SK-N-SH (cell line): ENCODE results near the gene MTHFD1L. TPM values are rescaled to one million over a fixed set of nuclear protein-coding genes. Genes with fewer than 3 reads are reported as not detected.

ENCODE experiments used
- CTCF ChIA-PET: fragments of 300-600, 350-600 bp; formaldehyde crosslinking; extraction: SDS; loops from one replicate; lab custom pipeline; 2021; lab: Yijun Ruan, JAX
- POLR2A ChIA-PET: fragments of 350-600 bp; sonication (Branson Sonifier 250); formaldehyde crosslinking; extraction: SDS; loops from one replicate; lab custom pipeline; 2020; ENCODE audit warnings: antibody characterized with exemption, inconsistent platforms; lab: Yijun Ruan, JAX
- DNase-seq: peaks from one replicate; pipeline ENCODE4 v3.0.0; 2012
- H2AFZ ChIP-seq: fragments of 200-600 bp; sonication (generic); 2 replicates; pipeline ENCODE4 v1.8.1; 2016; ENCODE audit warnings: antibody characterized with exemption, mild to moderate bottlenecking, low read depth
- H3F3A ChIP-seq: fragments of 200-600 bp; sonication (generic); replicated peaks from 2 replicates; pipeline ENCODE3; 2016; ENCODE audit warnings: antibody characterized with exemption, mild to moderate bottlenecking; ENCODE audit not compliant: insufficient read depth
- H3K27ac ChIP-seq, 2 experiments: fragments of 200-500 bp in 1 of 2; fragments of 200-600 bp in 1 of 2; sonication (Bioruptor generic) in 1 of 2; sonication (generic), shearing (Covaris generic) in 1 of 2; 2 replicates each; pipeline versions ENCODE4 v1.5.1 to v1.6.1; 2014 to 2016; ENCODE audit warnings: low read depth in 2 of 2, inconsistent platforms in 1 of 2, low read length in 1 of 2, mild to moderate bottlenecking in 1 of 2, mixed read lengths in 1 of 2
- H3K27me3 ChIP-seq: fragments of 200-600 bp; sonication (generic), shearing (Covaris generic); 2 replicates; pipeline ENCODE4 v1.6.1; 2016; ENCODE audit warnings: mixed run types; ENCODE audit not compliant: insufficient read depth
- H3K36me3 ChIP-seq, 2 experiments: fragments of 200-500 bp in 1 of 2; fragments of 200-600 bp in 1 of 2; sonication (Bioruptor generic) in 1 of 2; sonication (generic) in 1 of 2; replicated peaks in 1 of 2; 2 replicates each; pipeline versions ENCODE3 to v1.5.1; 2014 to 2016; ENCODE audit warnings: low read length in 1 of 2, mild to moderate bottlenecking in 1 of 2; ENCODE audit not compliant: insufficient read depth in 2 of 2, control insufficient read depth in 1 of 2
- H3K4me1 ChIP-seq, 2 experiments: fragments of 200-500 bp in 1 of 2; fragments of 200-600 bp in 1 of 2; sonication (Bioruptor generic) in 1 of 2; sonication (generic), shearing (Covaris generic) in 1 of 2; 2 replicates each; pipeline versions ENCODE4 v1.5.1 to v1.6.1; 2014 to 2016; ENCODE audit warnings: low read depth in 1 of 2, low read length in 1 of 2, mixed run types in 1 of 2; ENCODE audit not compliant: insufficient read depth in 2 of 2, control insufficient read depth in 1 of 2
- H3K4me2 ChIP-seq: fragments of 200-600 bp; sonication (generic), shearing (Covaris generic); 2 replicates; pipeline ENCODE4 v1.6.1; 2017; ENCODE audit warnings: mixed run types
- H3K4me3 ChIP-seq, 2 experiments: fragments of 200-500 bp in 1 of 2; fragments of 200-600 bp in 1 of 2; sonication (Bioruptor generic) in 1 of 2; sonication (generic), shearing (Covaris generic) in 1 of 2; 2 replicates each; pipeline versions ENCODE4 v1.5.1 to v1.8.1; 2014 to 2016; ENCODE audit warnings: low read depth in 2 of 2, inconsistent platforms in 1 of 2, low read length in 1 of 2, mild to moderate bottlenecking in 1 of 2, mixed read lengths in 1 of 2, moderate library complexity in 1 of 2
- H3K79me2 ChIP-seq: fragments of 200-600 bp; sonication (generic); 2 replicates; pipeline ENCODE4 v1.8.1; 2017; ENCODE audit warnings: mild to moderate bottlenecking; ENCODE audit not compliant: insufficient read depth
- H3K9ac ChIP-seq: fragments of 200-600 bp; sonication (generic); 2 replicates; pipeline ENCODE4 v1.6.1; 2017; ENCODE audit warnings: mixed run types
- H3K9me2 ChIP-seq: fragments of 200-600 bp; sonication (generic); 2 replicates; pipeline ENCODE4 v1.6.1; 2017; ENCODE audit warnings: mixed run types
- H3K9me3 ChIP-seq: fragments of 200-600 bp; sonication (generic); 2 replicates; pipeline ENCODE4 v1.6.1; 2017; ENCODE audit warnings: mixed run types, mild to moderate bottlenecking, moderate library complexity
- H4K20me1 ChIP-seq: fragments of 200-600 bp; sonication (generic); 2 replicates; pipeline ENCODE4 v1.6.1; 2017; ENCODE audit warnings: mild to moderate bottlenecking, mixed run types; ENCODE audit not compliant: insufficient read depth
- CTCF ChIP-seq: fragments of 200-600 bp; sonication (generic); IDR thresholded peaks from 2 replicates; pipeline ENCODE4 v1.6.1; 2017; ENCODE audit warnings: antibody characterized with exemption, mild to moderate bottlenecking, moderate library complexity
- ELF1 ChIP-seq: IDR thresholded peaks from 2 replicates; pipeline ENCODE4 v1.4.0; 2012
- FOSL2 ChIP-seq: IDR thresholded peaks from 2 replicates; pipeline ENCODE4 v1.4.0; 2012; ENCODE audit warnings: low read depth, mild to moderate bottlenecking, moderate library complexity, borderline replicate concordance
- GABPA ChIP-seq: IDR thresholded peaks from 2 replicates; pipeline ENCODE4 v1.4.0; 2012; ENCODE audit warnings: low read depth, mild to moderate bottlenecking
- GATA2 ChIP-seq: sonication (generic); formaldehyde crosslinking; IDR thresholded peaks from 2 replicates; pipeline ENCODE4 v1.5.0; 2020; ENCODE audit warnings: mild to moderate bottlenecking, missing genetic modification reagents
- NFIC ChIP-seq: IDR thresholded peaks from 2 replicates; pipeline ENCODE4 v1.4.0; 2012; ENCODE audit warnings: borderline replicate concordance
- RFX5 ChIP-seq: IDR thresholded peaks from 2 replicates; pipeline ENCODE4 v1.6.1; 2012; ENCODE audit warnings: mild to moderate bottlenecking, improper control_type of control experiment, low read length
- SMC3 ChIP-seq: IDR thresholded peaks from 2 replicates; pipeline ENCODE4 v1.6.1; 2012; ENCODE audit warnings: low read depth, low read length, improper control_type of control experiment
- TAF1 ChIP-seq: IDR thresholded peaks from 2 replicates; pipeline ENCODE4 v1.6.1; 2012; ENCODE audit warnings: low read depth, mild to moderate bottlenecking, low read length, moderate library complexity, borderline replicate concordance
- YY1 ChIP-seq: IDR thresholded peaks from 2 replicates; pipeline ENCODE4 v1.4.0; 2012; ENCODE audit warnings: low read depth, mild to moderate bottlenecking
- WGBS: methylation state at CpG from one replicate; pipeline ENCODE4 v1.1.6; 2017; ENCODE audit warnings: low lambda C conversion rate; 5-methylcytosine and 5-hydroxymethylcytosine counted together
- polyA plus RNA-seq, 3 experiments: library from polyadenylated mRNA; depleted of rRNA; stranded (reverse); fragments of >200 nt; gene quantifications; 2 replicates each; pipeline ENCODE4 v1.2.3, GENCODE V29; 2012
- TF ChIP-seq, protein P1 (sequence below): fragments of 150-350 bp; IDR thresholded peaks from 2 replicates; pipeline ENCODE4 v1.6.1; 2016; ENCODE audit warnings: mild to moderate bottlenecking, low read depth, low read length

The MTHFD1L gene
- polyA plus RNA-seq, 1 of the 3 experiments (the other 2 are of a cell fraction), result 37.0 TPM

DNA sequence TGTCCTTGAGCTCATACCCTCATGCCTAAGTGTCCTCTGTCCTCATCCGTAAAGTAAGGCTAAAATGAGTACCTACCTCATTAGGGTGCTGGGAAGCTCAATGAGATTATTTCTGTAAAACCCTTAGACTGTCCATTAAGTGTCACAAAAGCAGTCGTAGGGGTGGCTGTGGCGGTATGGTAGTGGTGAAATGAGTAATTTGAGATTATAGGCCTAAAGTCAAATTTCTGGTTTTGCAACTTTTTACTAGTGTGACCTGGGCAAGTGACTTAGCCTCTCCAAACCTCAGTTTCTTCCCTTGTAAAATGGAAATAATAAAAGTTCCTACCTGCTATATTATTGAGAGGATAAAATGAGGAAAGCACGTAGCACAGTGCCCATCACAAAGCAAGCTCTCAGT, 226.1 kb downstream of the MTHFD1L start:
- Histone ChIP-seq H3K9me2 (no peaks in the 10 kb centered on the region), H3K27ac (no peak overlapping the region), H3K4me2 (no peak overlapping the region), H4K20me1 (no peaks in the 10 kb centered on the region), H3K4me3 (no peak overlapping the region), H3F3A (no peaks in the 10 kb centered on the region), H3K27me3 (no peaks in the 10 kb centered on the region), H3K9me3 (no peaks in the 10 kb centered on the region), H3K4me1 (peaks cover 0 to 6% of the 10 kb centered on the region in 2 experiments; a peak in 1 of 4 replicates), H3K36me3 (peaks cover 4 to 23% of the 10 kb centered on the region in 2 experiments), H3K79me2 (no peaks in the 10 kb centered on the region), H3K9ac (no peak overlapping the region), H2AFZ (no peak overlapping the region)
- 82% methylated on average over 4 of the region's 4 CpGs for WGBS
- POLR2A ChIA-PET, result no interaction called here
- no peak for DNase-seq
- CTCF ChIA-PET, result no interaction called here
- TF ChIP-seq, protein P1, sequence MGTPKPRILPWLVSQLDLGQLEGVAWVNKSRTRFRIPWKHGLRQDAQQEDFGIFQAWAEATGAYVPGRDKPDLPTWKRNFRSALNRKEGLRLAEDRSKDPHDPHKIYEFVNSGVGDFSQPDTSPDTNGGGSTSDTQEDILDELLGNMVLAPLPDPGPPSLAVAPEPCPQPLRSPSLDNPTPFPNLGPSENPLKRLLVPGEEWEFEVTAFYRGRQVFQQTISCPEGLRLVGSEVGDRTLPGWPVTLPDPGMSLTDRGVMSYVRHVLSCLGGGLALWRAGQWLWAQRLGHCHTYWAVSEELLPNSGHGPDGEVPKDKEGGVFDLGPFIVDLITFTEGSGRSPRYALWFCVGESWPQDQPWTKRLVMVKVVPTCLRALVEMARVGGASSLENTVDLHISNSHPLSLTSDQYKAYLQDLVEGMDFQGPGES, result no peak
- no peak for TF ChIP-seq RFX5
- no peak for TF ChIP-seq FOSL2

DNA sequence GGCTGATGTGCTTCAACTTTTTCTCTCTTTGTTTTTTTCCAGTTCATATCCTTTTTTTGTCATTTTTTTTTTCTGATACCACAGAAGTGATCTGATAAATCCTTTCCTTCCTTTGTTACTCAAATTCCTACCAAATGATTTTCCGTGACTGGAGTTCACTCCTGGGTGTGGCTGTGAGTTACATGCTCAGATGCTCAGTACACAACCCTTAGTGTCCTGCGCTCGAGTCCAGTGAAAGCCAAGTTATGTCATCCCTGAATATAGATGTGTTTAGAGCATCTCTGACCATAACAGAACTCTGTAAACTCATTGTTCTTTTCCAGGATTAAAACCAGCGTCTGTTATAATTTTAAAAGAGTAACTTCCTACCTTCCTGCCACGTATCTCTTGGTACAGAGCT, 227.1 kb downstream of the MTHFD1L start:
- H2AFZ ChIP-seq, result no peak overlapping the region
- no peaks in the 10 kb centered on the region for H4K20me1 ChIP-seq
- H3K9ac ChIP-seq, result no peak overlapping the region
- DNase-seq, result no peak
- WGBS, result 93% methylated on average over 5 of the region's 5 CpGs
- no peak overlapping the region for H3K27ac ChIP-seq
- no peaks in the 10 kb centered on the region for H3K9me2 ChIP-seq
- H3K4me3 ChIP-seq, result no peak overlapping the region
- no peaks in the 10 kb centered on the region for H3K27me3 ChIP-seq
- TF ChIP-seq ELF1 (no peak), TAF1 (no peak), YY1 (no peak), SMC3 (no peak), GABPA (no peak), CTCF (no peak), NFIC (no peak), GATA2 (no peak)
- POLR2A ChIA-PET, result no interaction called here
- H3K4me2 ChIP-seq, result no peak overlapping the region
- no peaks in the 10 kb centered on the region for H3K79me2 ChIP-seq
- H3K36me3 ChIP-seq, result peaks cover 12 to 27% of the 10 kb centered on the region in 2 experiments
- no peaks in the 10 kb centered on the region for H3K9me3 ChIP-seq
- CTCF ChIA-PET, result no interaction called here
- H3K4me1 ChIP-seq, result peaks cover 0 to 6% of the 10 kb centered on the region in 2 experiments; a peak in 1 of 4 replicates
- H3F3A ChIP-seq, result no peaks in the 10 kb centered on the region
